ENCODE data around the gene STK32C. TPM values are rescaled to one million over a fixed set of nuclear protein-coding genes. Genes with fewer than 3 reads are reported as not detected.
"Not testable (repeated sequence)": the region's sequence is repeated elsewhere in the genome, so short reads cannot be mapped to it uniquely, and the experiment has no call there.

Gene STK32C
- total RNA-seq, 2 donors from 2014 or later: 12.6 to 20.6 TPM

DNA sequence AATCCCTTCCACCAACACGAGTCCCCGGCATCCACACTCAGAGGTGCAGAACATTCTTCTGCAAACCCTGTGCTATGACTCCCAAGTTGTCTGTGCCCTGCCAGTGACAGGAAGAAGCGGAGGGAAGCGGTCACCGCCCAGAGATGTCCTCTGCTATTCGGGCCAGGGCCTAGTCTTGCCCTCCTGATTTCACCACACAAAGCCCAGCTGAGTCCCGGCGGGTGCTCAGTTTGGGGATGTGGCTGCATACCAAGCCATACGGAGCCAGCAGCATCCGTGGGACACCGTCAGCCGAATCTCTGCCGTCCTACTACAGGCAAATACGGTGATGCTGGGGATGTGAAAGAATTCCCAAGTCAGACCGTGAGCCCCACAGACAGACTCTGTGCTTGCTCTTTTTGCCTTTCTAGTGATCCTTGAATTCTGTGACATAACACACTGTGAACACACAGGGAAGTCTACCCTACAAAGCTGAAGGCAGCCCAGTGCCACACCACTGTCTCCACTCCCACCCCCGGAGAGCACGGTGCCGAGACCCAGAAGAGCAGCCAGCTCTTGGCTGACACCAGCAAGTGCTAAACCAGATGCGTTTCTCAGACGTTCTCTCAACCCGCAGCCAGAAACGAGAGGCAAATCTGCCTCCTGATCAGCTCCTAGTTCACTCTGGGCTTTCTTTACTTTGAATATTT, 2.0 kb downstream of the STK32C start:
- Mint-ChIP-seq H3K9me3 (no peaks in the 10 kb centered on the region), H3K36me3 (ENCODE audit: low read depth) (no peaks in the 10 kb centered on the region), H3K27ac (no peak overlapping the region), H3K27me3 (no peaks in the 10 kb centered on the region), H3K4me3 (peak overlapping the region; percentile 88), H3K4me1 (no peaks in the 10 kb centered on the region)
- no peak for ATAC-seq (replicated peaks)

DNA sequence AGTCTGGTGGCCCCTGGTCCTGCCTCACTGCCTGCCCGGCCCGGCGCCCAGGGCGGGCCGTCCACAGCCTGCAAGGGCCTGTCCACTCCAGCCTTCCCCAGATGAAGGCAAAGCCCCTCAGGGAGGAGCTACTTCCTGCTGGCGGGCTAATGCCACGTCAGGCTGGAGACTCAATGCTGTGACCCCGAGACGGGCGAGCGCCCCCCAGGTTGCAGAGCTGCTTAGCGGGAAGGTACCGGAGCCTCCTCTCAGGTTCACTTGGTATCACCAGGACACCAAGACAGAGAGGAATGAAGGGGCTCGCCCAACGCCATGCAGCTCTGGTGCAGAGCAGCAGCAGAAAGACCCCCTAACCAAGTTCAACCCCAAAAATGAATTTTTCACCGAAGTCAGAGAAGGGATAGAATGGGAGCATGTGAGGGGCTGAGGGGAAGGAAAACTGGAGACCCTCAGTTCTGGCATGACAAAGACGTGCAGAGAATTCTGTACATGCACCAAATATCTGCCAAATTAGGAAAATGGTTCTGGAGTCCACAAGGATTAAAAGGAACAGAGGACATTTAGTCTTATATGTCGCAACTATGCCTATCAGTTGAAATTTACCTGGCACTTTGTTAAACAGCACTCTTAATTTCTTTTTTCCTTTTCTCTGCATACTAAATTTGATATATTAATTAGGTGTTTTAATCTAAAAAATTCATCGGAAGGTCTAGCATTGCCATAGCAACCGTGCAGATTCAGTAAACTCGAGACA, 2.8 kb downstream of the STK32C start:
- Mint-ChIP-seq H3K36me3 (ENCODE audit: low read depth) (no peaks in the 10 kb centered on the region), H3K4me3 (no peak overlapping the region), H3K9me3 (no peaks in the 10 kb centered on the region), H3K27ac (no peak overlapping the region), H3K4me1 (no peaks in the 10 kb centered on the region), H3K27me3 (no peaks in the 10 kb centered on the region)
- ATAC-seq (replicated peaks): no peak

DNA sequence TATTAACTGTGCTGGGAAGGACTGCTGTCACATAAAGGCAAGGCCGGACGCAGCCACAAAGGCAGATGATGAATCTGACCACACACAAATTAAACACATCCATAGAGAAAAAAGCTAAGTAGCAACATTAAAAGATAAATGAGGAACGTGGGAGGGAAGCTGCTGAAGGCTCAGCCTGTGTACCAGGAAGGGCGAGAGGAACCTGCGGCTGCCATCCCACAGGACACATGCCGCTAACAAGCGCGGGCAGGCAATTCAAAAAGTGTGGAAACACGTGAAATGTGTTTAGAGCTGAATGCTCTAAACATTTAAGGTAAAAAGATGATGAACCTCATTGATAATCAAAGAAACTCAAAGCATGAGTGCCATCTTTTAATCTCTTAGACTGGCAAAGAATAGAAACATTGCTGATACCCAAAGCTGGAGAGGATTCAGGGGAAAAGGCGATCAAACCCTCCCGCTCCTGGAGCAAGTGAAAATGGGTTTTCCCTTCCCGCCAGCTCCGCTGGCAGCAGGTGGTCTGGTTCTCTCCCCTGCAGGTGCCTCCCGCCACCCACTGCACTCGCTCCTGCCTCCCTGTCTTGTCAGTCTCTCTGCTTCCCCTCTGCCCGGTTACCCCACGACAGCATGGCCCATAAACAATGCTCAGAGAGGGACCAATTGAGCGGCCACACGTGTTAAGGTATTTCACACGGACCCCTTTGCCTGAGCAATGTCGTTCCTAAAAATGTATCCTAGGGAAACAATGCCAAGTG, 4.2 kb downstream of the STK32C start:
- no peak overlapping the region for H3K27ac Mint-ChIP-seq
- ATAC-seq (replicated peaks): no peak
- no peak overlapping the region for H3K4me3 Mint-ChIP-seq
- no peaks in the 10 kb centered on the region for H3K9me3 Mint-ChIP-seq
- no peaks in the 10 kb centered on the region for H3K4me1 Mint-ChIP-seq
- no peaks in the 10 kb centered on the region for H3K36me3 Mint-ChIP-seq (ENCODE audit: low read depth)
- H3K27me3 Mint-ChIP-seq: no peaks in the 10 kb centered on the region

DNA sequence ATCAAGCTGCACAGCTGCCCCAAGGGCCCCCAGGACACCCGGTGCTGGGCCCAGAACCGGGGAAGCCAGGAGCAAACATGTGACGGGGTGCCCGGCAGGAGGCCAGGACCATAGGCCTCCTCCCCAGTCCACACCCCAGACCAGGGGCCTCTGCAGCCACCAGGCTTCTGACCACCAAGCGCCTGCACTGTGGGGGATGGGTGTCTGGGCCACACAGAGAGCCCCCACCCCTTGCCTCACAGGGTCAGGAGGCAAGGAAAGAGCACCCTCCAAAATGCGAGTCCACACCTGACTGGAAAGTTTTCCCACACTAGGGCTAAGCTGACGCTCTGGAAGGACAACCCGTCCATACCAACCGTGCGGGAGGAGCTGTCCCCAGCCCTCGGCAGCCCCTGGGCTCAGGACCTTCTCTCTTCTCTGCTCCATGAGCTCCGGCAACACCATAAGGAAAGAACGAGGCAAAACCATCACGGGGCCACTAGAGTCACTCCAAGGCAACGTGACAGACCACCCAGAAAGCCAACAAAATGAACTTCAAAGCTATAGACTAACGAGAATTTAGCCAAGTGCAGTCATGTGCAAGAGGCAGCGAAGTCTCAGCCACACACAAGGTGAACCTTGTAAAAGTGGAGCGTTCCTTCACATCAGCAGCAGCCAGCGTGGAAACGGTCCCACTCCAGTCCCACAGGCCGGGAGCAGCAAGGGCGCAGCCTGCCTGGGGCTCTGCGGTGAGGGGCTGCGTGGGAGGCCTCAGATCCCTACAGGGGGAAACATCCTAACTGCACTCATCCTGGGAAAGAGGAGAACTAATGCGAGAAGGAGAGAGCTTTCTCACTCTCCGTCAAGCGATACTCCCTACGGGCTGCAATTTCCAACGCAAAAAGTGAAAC, 5.1 kb downstream of the STK32C start:
- ATAC-seq (replicated peaks): no peak
- H3K9me3 Mint-ChIP-seq: no peaks in the 10 kb centered on the region
- H3K36me3 Mint-ChIP-seq (ENCODE audit: low read depth): no peaks in the 10 kb centered on the region
- no peak overlapping the region for H3K27ac Mint-ChIP-seq
- H3K4me3 Mint-ChIP-seq: no peak overlapping the region
- no peaks in the 10 kb centered on the region for H3K27me3 Mint-ChIP-seq
- H3K4me1 Mint-ChIP-seq: no peaks in the 10 kb centered on the region

DNA sequence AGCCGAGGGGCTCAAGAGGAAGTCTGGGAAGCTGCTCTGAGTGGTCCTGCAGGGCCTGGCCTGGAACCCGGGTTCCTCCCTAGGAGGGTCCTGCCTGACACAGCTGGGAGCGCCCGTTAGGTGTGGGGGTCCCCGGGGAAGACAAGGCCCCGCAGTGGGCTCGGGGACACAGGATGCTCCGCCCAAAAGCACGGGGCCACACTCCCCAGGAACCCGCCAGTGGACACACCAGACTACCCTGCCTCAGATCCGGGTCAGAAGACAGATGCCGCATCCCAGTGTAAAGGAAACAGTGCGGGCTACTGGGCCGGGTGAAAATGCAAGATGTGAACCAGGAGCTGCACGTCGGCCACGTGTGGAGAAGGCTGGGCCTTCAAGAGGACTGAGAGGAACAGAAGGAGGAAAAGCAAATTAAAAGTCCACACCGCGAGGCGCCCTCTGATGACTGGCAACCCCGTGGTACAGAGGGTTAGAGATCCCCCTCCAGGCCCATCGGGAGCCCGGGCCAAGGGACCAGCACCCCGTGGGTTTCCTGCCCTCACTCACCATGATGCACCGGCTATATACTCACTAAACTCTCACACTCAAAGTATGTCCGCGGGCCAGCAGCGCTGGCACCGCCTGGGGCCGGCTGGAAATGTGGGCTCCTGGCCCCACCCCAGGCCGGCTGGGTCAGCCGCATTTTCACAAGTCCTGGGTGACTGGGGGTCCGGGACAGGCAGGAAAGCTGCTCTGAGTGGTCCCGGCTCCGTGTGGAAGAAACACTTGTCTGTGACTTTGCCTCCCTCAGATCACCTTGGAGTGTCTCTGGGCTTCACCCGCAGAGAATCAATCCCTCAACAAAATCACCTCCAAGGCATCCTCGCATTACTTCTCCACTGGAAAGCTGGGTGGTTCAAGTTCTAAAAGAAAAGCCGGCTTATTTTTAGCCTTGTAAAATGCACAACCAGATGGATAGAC, 6.1 kb downstream of the STK32C start:
- ATAC-seq (replicated peaks): no peak
- no peaks in the 10 kb centered on the region for H3K4me1 Mint-ChIP-seq
- H3K27ac Mint-ChIP-seq: no peak overlapping the region
- no peaks in the 10 kb centered on the region for H3K9me3 Mint-ChIP-seq
- H3K4me3 Mint-ChIP-seq: no peak overlapping the region
- no peaks in the 10 kb centered on the region for H3K36me3 Mint-ChIP-seq (ENCODE audit: low read depth)
- H3K27me3 Mint-ChIP-seq: peaks cover 3% of the 10 kb centered on the region

DNA sequence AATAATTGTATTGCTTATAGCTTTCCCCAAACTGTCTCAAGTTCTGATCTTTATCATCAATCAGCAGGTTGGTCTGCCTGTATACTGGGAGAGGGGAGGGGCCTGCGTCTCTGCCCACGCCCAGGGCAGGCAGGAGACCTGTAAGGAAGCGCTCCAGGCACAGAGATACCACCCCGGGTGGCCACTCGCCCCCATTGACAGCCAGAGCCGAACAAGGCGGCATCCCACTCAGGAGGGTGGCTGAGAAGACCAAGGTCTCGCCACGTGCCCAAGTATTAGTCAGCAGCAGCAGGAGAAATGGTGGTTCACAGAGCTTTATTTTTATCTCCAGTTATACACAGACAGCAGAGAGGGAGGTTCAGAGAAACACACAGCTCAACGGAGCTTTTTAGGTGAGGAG, 7.2 kb downstream of the STK32C start:
- peaks cover 3% of the 10 kb centered on the region for H3K27me3 Mint-ChIP-seq

DNA sequence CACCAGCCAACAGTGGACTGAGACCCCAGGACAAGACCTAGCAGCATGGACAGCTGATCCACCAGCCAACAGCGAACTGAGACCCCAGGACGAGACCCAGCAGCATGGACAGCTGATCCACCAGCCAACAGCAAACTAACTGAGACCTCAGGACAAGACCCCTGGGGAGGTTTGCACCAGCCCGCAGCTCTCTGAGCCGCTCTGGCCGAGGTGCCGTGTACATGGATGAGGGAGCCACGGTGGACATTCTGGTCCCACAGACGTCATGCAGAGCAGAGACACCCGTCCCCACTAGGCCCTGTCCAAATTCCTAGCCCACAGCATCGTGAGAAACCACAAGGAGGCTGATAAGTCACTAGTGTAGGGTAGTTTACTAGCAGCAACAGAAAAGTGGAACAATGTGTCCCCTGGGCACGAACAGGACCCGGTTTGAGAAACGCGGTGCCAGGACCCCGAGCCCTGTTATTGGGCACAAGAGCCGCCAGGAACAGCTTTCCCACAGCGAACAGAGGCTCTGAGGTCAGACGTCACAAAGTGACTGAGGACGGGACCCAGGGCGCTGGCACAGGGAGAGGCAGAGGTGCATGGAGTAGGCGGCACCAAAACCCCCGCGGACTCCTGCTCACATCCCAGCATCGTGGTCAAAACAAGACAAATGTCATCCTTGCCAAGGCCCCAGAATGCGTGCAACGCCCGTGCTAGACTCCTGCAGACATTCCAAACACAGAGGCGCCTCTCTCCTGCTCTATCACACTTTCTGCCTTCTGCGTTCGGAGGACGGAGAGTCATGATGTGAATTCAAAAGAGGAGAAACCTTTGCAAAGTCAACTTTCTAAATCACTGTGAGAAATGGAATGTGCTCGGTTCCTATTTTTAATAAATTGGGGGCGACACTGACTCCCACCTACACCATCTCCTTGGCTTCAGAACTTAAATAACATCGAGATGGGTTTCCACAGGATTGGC, 8.1 kb downstream of the STK32C start:
- Mint-ChIP-seq H3K4me1 (no peaks in the 10 kb centered on the region), H3K27ac (no peak overlapping the region), H3K36me3 (ENCODE audit: low read depth) (no peaks in the 10 kb centered on the region), H3K9me3 (no peaks in the 10 kb centered on the region), H3K27me3 (peaks cover 3% of the 10 kb centered on the region), H3K4me3 (no peak overlapping the region)
- no peak for ATAC-seq (replicated peaks)

More for the DNA sequence above, 7.2 kb downstream of the STK32C start:
- Mint-ChIP-seq H3K4me3 (no peak overlapping the region), H3K36me3 (ENCODE audit: low read depth) (no peaks in the 10 kb centered on the region), H3K9me3 (no peaks in the 10 kb centered on the region), H3K27ac (peak overlapping the region; percentile 47), H3K4me1 (no peaks in the 10 kb centered on the region)
- no peak for ATAC-seq (replicated peaks)

DNA sequence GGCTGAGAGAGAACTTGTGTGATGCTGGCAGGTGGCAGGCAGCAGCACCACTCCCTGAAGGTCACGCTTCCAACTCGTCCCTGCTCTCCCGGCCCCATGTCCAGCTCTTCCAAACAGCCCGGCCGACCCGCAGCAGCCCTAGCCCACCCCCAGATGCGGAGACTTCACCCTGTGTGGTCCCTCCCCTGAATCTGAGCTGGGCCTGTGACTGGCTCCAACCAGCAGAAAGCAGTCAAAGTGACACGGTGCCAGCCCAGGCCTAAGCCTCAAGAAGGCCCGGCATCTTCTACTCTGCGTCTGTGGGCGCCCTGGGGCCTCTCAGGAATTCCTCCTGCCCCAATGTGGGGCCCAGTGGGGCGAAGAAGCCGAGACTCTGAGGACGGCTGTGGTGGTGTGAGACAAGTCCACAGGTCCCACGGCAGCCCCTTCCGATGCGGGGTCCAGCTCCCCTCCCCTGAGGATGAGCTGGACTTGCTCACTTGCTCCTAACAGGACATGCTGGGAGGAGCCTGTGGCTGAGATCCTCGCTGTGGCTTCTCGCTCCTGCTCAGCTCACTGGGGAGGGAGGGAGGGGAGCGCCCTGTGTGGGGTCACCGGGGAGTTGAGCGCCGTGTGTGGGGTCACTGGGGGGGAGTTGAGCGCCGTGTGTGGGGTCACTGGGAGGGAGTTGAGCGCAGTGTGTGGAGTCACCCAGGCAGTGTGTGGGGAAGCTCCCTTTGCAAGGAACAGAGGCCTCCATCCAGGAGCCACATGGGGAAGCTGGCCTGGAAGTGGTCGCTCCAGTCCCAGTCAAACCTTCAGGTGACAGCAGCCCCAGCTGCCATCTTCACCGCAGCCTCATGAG, 9.5 kb downstream of the STK32C start:
- peaks cover 3% of the 10 kb centered on the region for H3K27me3 Mint-ChIP-seq
- no peak for ATAC-seq (replicated peaks)
- H3K4me1 Mint-ChIP-seq: no peaks in the 10 kb centered on the region
- no peaks in the 10 kb centered on the region for H3K36me3 Mint-ChIP-seq (ENCODE audit: low read depth)
- no peak overlapping the region for H3K4me3 Mint-ChIP-seq
- H3K27ac Mint-ChIP-seq: no peak overlapping the region
- no peaks in the 10 kb centered on the region for H3K9me3 Mint-ChIP-seq

DNA sequence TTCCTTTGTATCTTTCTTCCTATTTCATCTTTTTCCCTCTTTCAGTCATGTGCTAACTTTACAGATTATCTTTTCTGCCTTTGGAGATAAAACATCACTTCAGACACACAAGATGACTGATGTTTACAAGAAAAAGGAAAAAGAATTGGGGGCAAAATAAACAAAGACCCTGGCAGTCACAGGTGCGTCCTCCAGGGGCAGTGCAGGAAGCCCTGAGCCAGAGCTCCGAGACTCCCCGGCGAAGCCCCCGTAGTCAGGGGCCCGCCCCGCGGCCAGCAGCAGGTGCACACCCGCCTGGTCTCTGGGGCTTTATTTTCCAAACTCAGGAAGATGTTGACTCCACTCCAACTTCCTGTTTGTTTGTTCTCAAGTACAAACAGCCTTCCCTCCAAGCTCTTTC, 10.2 kb downstream of the STK32C start:
- no peak for ATAC-seq (replicated peaks)
- peaks cover 3% of the 10 kb centered on the region for H3K27me3 Mint-ChIP-seq

DNA sequence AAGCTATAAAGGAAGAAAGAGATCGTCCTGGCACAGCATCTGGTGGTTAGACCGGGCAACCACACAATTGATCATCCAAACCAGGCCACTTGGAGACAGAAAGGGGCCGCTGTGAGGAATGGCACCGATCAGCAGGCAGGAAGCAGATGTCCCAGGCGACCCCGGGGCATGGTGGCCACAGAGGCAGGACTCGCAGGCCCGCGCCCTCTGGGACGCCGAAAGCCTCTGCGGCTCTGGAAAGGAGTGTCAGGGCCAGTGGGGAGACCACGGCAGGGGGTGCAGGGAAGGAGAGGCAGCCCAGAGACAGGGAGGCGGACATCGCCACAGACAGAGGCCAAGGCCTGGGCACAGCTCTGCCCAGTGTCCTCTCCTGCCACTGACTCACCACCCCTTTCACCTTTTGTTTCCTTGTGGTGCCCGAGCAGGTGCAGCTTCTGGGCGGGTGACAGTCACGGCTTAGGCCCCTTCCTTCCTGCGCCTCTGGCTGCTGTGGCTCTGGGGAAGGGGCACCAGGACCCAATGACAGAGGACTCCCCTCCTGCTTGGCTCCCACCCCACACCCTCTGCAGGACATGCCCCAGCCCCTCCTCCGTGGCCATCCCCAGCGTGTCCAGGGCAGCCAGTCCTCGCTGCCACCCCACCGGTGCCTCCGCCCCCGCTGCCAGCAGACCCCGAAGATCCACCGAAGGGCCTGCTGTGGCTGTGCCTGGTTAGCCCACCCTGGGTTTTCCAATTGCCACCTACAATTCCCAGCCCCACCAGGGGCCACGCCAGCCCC, 10.9 kb downstream of the STK32C start:
- Mint-ChIP-seq H3K9me3 (no peaks in the 10 kb centered on the region), H3K27me3 (peaks cover 3% of the 10 kb centered on the region), H3K4me1 (peaks cover 4% of the 10 kb centered on the region), H3K27ac (no peak overlapping the region), H3K36me3 (ENCODE audit: low read depth) (no peaks in the 10 kb centered on the region), H3K4me3 (no peak overlapping the region)
- no peak for ATAC-seq (replicated peaks)

More for the DNA sequence above, 10.2 kb downstream of the STK32C start:
- no peak overlapping the region for H3K27ac Mint-ChIP-seq
- no peaks in the 10 kb centered on the region for H3K9me3 Mint-ChIP-seq
- H3K4me3 Mint-ChIP-seq: no peak overlapping the region
- no peaks in the 10 kb centered on the region for H3K36me3 Mint-ChIP-seq (ENCODE audit: low read depth)
- no peaks in the 10 kb centered on the region for H3K4me1 Mint-ChIP-seq

DNA sequence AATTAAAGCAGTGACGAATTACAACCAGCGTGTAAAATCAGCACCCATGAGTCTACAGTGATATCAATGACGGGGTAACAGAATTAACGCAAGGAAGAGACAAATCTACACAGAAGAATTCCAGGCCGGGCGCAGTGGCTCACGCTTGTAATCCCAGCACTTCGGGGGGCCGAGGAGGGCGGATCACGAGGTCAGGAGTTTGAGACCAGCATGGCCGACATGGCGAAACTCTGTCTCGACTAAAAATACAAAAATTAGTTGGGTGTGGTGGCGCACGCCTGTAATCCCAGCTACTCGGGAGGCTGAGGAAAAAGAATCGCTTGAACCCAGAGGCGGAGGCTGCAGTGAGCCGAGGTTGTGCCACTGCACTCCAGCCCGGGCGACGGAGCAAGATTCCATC, 12.3 kb downstream of the STK32C start:
- not testable (repeated sequence) for H3K36me3 Mint-ChIP-seq (ENCODE audit: low read depth); H3K27ac Mint-ChIP-seq; H3K27me3 Mint-ChIP-seq; H3K4me3 Mint-ChIP-seq; H3K4me1 Mint-ChIP-seq; ATAC-seq (replicated peaks); H3K9me3 Mint-ChIP-seq

Measured in activated T-helper 17 cell treated with anti-CD3 and anti-CD28 coated beads, Interleukin-2, amount 50 U/mL, for 72 hours (primary cell).